T1000 (cell line): ENCODE measurements around the gene LPP.
"Not testable (repeated sequence)": the region's sequence is repeated elsewhere in the genome, so short reads cannot be mapped to it uniquely, and the experiment has no call there.

Experiments
- DNase-seq: peaks from one replicate; lab custom pipeline; 2025; ENCODE audit warnings: mixed read lengths; lab: John Stamatoyannopoulos, UW

Gene LPP

DNA sequence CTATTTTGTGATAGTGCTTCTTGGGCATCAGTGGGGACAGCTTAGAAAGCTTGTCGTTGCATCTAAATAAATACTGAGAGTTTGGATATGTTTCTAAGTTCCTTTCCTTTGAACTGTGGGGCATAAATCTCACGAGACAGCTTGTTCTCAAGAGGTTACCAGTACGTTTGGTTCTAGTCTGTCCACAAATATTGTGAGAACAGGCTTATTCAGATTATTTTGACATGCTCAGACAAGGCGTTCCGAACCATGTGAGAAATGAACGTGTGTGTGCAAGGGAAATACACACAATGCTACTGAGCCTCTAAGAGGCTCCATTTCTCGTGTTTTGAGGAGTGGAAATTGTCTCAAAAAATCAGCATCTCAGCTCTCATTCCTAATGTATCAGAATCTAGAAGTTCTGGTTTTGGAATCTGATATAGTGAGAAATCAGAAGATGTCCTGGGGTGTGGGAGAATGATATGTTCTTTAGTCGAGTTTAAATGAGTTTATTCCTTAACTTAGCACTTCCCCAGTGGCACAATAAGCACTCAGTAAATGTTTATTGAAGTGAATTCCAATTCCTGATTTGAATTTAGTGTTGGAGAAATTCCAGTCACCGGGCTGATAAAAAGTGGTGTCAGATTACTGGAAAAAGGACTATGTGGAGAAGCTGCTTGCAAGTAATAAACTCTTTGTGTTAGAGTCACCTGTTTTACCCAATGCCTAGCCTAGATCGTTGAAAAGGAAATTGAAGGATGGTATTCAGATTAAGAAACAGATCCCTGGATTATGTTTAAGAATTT is 481.5 kb downstream of the LPP start:
- no peak for DNase-seq

DNA sequence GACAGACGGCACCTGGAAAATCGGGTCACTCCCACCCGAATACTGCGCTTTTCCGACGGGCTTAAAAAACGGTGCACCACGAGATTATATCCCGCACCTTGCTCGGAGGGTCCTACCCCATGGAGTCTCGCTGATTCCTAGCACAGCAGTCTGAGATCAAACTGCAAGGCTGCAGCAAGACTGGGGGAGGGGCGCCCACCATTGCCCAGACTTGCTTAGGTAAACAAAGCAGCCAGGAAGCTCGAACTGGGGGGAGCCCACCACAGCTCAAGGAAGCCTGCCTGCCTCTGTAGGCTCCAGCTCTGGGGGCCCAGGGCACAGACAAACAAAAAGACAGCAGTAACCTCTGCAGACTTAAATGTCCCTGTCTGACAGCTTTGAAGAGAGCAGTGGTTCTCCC is 482.3 kb downstream of the LPP start:
- DNase-seq, result not testable (repeated sequence)

DNA sequence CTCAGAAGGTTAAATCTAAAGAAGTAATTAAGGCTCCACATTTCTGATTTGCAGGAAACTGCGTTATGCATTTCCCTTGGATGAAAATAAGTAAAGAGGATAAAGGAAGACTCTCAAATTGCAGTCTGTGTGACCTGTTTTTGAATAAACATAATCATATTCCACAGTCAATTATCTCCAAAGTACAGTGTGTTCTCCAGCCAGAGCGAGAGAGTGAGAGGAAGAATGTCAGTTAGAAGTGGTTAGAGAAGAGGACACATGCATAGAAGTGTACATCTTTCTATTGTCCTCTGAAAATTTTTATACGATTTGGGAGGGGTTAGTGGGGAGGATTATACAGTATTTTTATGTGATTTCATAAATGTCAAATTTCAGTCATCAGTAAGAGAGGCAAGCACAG is 487.1 kb downstream of the LPP start:
- no peak for DNase-seq

DNA sequence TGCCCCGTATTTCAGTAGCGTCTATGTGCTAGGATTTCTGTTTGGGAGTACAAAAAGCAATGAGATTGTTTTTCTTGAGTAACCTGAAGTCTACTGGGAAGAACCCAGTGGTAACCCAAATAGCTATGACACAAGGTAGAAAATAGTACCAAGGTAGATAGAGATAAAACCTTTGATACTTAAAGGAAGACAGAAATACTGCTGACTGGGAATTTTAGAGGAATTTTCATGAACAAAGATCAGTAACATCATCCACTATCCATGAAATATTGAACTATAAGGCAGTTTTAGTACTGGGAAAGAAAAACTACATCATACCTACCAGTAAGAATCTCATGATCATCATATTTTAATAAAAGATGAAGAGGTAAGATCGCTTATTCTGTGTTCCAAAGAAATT is 489.8 kb downstream of the LPP start:
- DNase-seq, result no peak

DNA sequence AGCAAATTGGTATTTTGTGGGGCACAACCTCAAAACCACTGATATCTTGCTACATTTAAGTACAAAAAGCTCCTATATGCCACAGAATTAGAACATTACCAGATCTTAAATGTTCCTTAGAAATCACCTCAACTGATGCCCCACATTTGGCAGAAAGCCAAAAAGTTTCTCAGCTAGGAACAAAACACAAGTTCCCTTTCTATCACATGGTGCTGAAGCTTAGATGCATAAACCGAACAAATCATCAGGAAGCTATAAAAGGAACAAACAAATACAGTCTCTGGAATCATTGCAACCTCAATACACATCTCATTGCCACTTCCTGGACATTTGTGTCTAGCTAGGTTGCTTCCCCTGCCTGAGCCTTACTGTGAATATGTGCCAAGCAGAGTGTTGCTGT is 492.6 kb downstream of the LPP start:
- no peak for DNase-seq

DNA sequence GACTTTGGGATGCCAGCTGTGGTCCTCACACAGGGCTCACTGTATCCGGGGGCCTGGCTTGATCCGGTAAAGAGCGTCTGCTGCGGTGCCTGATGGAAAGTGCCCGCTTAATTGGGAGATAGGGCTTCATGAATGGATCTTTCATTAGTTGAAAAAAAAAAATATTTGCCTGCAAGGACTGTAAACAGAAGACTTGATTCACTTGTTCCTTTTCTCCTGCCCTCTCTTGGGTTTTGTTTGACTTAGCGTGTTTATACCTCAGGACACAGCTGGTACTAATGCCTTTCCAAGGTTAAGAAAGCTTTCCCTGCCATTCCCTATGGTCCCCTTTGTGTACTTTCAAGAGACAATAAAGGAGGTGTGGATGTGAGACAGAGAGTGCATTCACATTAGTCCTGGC is 493.3 kb downstream of the LPP start:
- no peak for DNase-seq

DNA sequence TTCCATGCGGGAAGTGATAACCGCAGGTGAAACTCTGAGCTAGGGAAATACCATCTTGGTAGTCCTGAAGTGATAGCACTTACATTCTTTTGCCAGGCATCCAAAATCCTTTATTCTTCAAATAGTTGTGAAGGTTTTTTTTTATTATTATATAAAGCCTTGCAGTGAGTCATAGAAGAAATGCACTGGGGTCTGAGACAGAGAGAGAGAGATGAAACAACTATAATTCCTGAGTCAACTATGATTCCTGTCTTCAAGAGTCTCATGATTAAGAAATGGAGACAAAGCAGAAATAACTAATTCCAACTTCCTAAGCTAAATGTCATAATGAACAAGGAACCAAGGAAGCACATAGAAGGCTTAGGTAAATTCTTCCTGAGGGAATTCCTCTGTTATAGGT is 495.6 kb downstream of the LPP start:
- no peak for DNase-seq

DNA sequence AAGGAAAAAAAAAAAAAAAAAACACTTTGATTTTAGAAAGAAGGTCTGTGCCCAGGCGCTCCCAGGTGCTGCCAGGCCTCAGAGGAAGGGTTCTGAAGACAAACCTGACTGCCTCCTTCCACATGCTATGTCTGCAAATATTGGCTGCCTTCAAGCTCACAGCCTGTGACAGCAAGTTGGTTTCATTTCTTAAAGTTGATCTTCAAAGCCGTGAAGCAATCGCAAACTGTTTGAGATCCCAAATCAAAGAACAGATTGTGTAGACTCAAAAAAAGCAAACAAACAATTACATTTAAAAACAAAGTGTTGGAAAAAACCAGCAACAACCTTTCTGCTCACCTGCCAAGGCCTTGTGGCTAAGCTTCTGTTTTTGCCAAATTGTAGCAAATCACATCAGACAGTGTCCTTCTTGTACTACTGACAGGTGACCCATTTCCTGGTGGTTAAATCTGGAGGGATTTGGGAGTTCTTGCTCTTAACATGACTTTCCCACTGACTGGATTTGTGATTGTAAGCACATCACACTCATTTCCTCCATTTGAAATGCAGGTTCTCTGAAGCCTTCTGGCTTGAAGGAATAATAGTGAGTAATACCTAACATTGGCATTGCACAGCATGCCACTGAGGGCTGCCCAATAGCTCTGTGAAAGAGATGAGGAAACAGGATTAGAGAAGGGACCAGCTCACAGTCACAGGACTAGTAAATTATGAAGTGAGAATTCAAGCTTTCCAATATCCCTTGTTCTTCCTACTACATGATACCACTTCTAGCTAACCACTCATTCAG is 502.4 kb downstream of the LPP start:
- DNase-seq, result no peak

DNA sequence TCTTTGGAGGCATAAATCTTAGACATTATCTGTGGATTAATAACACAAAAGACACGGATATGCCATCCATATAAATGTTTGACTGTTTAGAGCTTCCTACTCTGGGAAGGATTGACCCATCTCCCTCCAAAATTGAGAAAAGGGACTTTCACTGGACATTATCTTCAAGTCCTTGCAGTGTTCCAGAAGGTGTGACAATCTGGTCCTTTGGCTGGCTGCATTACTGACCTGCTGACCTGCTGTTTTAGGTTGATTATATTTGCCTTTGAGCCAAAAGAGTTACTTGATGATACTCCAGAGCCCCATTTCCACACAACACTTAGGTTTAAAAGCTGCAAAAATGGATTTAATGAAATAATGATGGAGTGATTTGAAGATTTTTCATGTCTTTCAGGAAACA is 504.6 kb downstream of the LPP start:
- no peak for DNase-seq

DNA sequence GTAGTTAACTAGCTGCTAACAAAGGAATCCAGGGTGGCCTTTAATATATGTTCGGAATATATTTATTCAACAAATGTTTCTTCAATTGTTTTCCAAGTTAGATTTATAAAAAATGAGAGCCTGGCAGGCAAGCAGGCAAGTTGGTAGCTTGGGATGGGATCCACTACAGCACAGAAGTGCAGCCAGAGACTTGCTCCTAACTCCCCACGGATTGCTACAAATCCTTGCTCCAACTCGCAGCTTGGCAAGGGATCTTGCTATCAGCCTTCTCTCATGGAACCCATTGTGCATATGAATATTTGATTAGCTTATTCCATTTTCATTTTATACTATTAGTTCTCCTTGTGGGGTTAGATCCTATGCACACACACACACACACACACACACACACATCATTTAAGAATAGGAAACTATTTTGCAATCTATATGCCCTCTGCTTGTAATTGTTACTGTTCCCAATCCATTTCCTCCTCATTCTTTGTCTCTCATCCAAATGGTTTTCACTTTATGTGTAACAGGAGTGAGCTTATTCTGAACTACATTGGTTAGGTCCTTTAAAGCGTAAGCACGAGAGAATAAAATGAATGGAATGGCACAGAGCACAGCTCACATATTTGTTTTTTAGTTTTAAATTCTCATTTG is 505.6 kb downstream of the LPP start:
- no peak for DNase-seq

DNA sequence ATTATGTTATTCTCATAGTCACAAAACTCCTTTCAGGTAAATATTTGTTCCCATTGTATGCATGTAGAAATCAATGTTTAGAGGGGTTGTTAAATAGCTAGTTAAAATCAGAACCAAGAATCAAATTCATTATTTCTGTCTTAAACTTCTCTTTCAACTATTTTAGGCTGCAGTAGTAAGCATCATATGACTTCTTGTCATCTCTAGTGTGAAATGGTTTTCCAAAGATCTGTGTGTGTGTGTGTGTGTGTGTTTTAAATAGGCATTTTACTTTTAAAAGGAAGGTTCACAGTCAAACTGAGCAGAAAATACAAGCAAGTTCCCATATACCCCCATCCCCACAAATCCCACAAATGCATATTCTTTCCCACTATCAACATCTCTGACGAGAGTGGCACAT is 506.5 kb downstream of the LPP start:
- DNase-seq, result no peak

DNA sequence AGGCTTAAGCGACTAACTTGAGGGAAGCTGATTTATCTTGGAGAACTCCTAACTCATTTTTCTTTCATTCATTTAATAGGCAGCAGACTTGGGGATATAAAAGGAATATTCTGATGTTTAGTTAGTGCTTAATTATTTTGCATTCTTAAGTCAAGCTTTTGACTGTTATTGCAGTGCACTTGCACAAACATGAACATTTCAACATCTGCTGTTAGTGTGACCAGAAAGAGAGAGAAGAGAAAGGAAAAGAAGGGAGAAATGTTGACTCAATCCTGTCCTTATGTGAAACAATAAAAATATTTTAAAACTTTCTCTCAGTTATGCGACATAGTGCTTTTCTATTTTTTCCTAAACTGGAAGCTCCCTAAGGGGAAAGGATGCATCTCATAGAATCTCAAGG is 507.8 kb downstream of the LPP start:
- DNase-seq, result no peak

DNA sequence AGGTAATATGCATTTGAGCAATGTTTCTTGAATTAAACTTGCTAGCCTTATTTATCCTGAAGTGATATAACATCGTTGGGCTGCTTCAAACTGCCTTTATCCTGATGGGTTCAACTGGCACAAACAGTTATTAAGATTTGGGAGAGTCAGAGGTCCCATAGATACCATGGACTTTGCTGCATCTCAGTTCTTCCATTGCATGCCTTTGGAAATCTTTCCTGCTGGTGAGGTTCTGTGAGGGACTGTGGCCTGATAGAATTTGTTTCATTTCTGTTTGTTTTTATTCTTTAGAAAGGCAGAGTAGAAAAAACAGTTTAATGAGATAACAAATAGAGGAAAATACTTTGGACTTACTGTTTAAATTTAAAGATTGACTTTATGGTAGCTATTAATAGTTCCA is 508.3 kb downstream of the LPP start:
- DNase-seq, result no peak

DNA sequence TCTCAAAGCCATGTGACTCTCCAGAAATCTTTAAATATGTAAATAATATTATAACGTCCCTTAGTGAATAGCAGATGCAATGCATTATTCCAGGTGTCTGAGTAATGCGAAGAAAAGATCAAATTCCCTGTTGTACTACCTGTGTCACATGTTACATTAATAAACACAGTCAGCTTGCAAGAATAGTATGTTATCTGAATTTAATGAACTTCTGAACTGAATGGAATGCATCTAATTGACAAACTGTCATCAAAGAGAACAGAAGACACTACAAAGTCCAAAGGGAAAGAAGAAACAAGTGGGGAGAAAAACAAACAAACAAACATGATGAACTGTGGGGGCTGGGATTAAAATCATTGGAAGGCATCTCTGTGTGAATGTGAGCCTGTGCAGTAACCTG is 508.8 kb downstream of the LPP start:
- DNase-seq, result no peak

DNA sequence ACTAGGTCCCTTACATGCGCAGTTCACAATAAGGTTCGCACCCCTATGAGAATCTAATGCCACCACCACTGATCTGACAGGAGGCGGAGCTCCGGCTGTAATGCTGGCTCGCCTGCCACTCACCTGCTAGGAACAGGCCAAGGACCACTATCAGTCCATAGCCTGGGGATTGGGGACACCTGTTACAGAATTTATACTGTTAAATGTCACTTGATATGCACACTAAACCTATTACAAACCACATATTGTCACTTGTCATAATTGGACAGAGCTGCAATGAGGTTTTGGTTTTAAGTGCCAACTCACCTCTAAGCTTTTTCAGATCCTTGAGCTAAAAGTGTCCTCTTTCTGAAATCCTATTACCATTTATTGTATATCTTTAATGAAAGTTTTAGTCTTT is 509.9 kb downstream of the LPP start:
- DNase-seq, result no peak

DNA sequence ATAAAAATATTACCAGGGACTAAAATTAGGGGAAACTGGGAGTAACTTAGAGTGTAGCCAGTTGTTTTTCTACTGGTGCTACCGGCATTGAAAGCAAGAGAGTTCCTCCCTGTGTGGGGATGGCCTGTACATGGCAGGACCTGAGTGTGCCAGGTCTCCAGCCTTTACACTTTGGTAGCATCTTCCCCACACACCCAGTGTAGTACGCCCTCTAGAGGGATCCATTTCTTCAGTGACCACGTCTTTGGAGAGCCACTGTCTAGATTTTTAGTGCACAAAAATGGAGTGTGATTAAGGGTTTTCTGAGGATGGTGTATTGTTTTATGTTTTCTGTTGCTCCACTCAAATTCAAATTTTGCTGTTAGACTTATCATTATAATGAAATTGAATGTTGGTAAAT is 510.8 kb downstream of the LPP start:
- DNase-seq, result no peak

DNA sequence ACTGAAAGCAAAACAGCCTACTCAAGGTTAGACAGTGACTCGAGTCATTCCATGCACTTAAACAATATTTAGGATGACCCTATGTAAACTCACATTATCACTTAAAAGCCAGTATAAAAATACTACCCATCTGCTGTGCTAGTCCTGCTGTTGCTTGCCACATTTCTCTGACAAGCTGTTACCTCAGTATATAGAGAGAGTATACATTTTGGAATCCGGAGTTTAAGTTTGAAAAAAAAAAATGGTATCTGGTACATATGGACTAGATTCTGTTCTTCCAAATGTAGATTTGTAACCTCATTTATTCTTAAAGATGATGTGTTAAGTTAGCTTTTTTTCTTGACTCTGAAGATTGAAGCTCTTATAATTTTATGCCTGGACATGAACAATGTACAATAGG is 514.0 kb downstream of the LPP start:
- no peak for DNase-seq

DNA sequence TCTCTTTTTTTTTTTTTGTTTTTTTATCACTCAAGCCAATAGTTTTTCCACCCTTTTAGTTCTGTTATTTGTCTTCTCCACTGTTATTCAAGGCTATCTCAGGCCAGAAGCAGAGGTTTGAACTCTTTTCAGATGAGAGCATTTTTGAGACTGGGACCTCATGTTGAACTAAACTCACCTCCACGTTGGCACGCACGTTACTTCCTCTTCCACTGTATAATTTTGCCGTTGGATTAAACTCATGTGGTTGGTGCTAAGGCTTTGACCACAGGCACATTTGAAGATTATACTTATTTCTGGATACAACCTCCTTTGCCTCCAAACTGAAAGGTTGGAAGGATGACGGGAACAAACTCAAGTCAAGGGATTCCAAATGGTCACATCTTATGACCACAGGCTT is 516.5 kb downstream of the LPP start:
- no peak for DNase-seq

DNA sequence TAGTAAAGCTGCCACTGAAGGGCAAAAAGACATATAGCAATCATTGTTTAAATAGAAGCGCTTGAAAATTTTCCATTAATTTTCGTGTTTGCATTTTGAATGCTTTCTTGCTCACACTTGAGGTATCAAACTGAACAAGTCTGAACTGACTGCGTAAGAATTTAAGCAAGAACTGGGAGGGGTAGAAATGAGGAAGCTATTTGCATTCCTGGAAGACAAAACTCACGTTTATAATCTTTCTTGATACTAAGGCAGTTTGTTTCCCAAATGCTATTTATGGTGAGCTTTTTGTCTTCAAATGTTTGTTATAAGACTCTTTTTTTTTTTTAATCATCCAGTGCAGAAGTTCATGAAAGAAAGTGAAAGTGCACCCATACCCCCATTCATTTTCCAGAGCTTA is 518.0 kb downstream of the LPP start:
- DNase-seq, result no peak

DNA sequence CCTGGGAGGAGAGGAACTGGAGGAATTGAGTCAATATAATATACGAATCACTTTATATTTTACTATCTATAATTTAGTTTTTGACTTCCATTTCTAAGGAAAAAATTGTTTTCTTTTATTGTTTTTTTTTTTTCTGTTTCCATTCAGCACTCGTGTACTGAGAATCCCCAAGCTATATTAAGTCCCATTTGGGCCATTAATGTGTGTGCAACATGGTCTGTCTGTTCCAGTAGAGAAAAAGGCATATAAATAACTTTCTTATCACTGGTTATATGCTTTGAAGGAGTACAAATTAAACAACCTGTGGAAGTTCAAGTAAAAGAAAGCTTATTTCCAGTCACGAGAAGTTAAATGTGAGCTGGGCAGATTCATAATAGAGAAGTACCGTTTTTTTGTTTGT is 518.9 kb downstream of the LPP start:
- no peak for DNase-seq

DNA sequence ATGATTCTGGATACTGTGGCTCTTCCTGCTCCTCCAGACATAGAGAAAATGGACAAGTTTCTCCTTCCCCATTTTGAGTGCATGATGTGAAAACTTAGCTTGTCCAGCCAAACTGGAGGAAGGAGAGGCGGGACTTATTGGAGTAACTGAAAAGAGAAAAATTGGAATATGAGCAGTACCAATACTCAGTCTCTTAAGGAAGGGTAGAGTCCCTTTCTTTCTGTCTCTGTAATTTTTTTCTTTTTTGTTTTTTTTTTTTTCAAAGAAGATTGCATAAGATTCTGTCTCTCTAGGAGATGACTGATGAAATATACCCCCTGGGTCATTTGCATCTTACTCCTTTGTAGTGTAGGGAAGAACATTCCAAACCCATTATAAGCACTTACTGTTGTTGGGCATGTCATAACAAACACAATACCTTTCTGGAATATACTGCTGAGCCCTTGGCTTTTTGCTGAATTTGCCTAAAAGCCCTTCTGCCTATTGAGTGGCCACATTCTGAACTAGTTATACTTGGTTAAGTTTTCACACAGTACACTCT is 519.8 kb downstream of the LPP start:
- DNase-seq, result no peak

DNA sequence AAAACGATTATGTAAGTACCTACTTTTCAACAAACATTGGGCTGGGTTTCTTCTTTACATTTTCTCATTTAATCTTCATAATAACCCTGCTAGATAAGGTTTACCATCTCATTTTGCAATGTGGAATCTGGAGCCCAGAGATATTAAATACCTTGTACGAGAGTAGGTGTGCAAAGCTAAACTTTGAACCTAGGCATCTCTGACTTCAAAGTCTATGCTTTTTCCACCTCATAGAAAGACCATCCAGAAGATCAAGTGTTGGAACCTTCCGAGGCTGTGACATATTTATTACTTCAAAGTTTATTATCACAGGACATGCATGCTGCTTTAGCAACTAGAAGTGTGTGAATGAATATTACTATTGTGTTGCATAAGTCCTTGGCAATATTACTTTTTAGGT is 520.6 kb downstream of the LPP start:
- no peak for DNase-seq

DNA sequence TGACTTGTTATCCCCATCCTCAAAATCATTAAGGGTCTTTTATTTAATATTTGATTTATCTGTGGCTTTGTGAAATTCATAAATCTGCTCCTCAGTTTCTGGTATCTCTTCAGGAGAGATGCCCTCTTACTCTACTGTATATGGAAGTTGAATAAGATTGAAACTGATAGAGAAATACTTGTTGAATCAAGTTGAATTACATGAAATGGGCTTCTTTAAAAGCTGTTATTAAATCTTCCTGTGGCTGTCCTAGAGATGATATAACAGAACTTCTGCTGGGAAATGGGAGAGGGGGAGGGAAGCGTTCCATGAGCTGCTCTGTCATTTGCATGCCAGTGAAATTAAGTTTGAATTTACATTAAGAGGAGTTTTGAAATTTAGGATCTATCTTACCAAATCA is 523.4 kb downstream of the LPP start:
- no peak for DNase-seq
